T-cell (primary cell): Measurements from ENCODE around the gene FBXO24. TPM values are rescaled to one million over a fixed set of nuclear protein-coding genes. Genes with fewer than 3 reads are reported as not detected.
A peak's percentile ranks its signal among the peaks of the same experiment; 100 is the strongest.

ENCODE experiments used
- ATAC-seq, 4 experiments: fragments of 200-7000 bp in 3 of 4; fragments of 150-1000 bp in 1 of 4; cut with Tn5 transposase; replicated peaks in 1 of 4; 1 replicate in 3 of 4; 2 replicates in 1 of 4; pipeline ENCODE4 v1.10.0; 2021; ENCODE audit warnings: moderate library complexity in 3 of 4, mild to moderate bottlenecking in 2 of 4, moderate number of reproducible peaks in 1 of 4
- CTCF ChIA-PET, 2 donors: fragments of 300-600 bp; sonication (Branson Sonifier 250); formaldehyde crosslinking; loops; one replicate each; lab custom pipeline; 2022; ENCODE audit warnings: antibody characterized with exemption in 2 of 2; lab: Charles Lee
- POLR2A ChIA-PET, 2 donors: fragments of 300-600 bp; sonication (Branson Sonifier 250); formaldehyde crosslinking; loops; one replicate each; lab custom pipeline; 2022; ENCODE audit warnings: antibody characterized with exemption in 2 of 2; lab: Charles Lee
- DNase-seq, 35 experiments: peaks; one replicate each; pipeline versions ENCODE4 v3.0.0 to v3.0.0-alpha.2; 2013 to 2023
- H3K27ac ChIP-seq: one replicate; pipeline ENCODE4 v1.5.1; 2013; ENCODE audit warnings: low read length
- H3K27me3 ChIP-seq, 2 experiments: replicated peaks in 1 of 2; 1 replicate in 1 of 2; 2 replicates in 1 of 2; pipeline versions ENCODE4 v1.6.1 to v1.7.0; 2013; ENCODE audit warnings: low read length in 1 of 2, mixed read lengths in 1 of 2; ENCODE audit not compliant: control insufficient read depth in 2 of 2, insufficient read depth in 2 of 2; ENCODE audit errors: extremely low read depth in 1 of 2
- H3K36me3 ChIP-seq, 2 donors: 1 replicate in 1 of 2; 2 replicates in 1 of 2; pipeline versions ENCODE4 v1.6.1 to v1.7.0; 2013; ENCODE audit warnings: low read length in 1 of 2; ENCODE audit not compliant: control insufficient read depth in 2 of 2, insufficient read depth in 1 of 2; ENCODE audit errors: extremely low read depth in 1 of 2
- H3K4me1 ChIP-seq, 2 experiments: 1 replicate in 1 of 2; 2 replicates in 1 of 2; pipeline versions ENCODE4 v1.6.1 to v1.7.0; 2013; ENCODE audit warnings: low read length in 2 of 2, mixed read lengths in 1 of 2; ENCODE audit not compliant: insufficient read depth in 2 of 2, control insufficient read depth in 1 of 2; ENCODE audit errors: extremely low read depth in 1 of 2
- H3K4me3 ChIP-seq, 2 donors: 1 replicate in 1 of 2; 2 replicates in 1 of 2; pipeline versions ENCODE4 v1.5.1 to v1.7.0; 2013; ENCODE audit warnings: mild to moderate bottlenecking in 2 of 2, low read length in 1 of 2, moderate library complexity in 1 of 2; ENCODE audit not compliant: control insufficient read depth in 1 of 2; ENCODE audit errors: extremely low read depth in 1 of 2
- H3K9me3 ChIP-seq: 2 replicates; pipeline ENCODE4 v1.7.0; 2013
- H3K27ac Mint-ChIP-seq, 2 donors: one replicate each; pipeline ENCODE4 v1.8.0; 2020 to 2021; ENCODE audit warnings: mild to moderate bottlenecking in 2 of 2, mixed read lengths in 2 of 2
- H3K27me3 Mint-ChIP-seq, 2 donors: one replicate each; pipeline ENCODE4 v1.8.0; 2021 to 2022; ENCODE audit warnings: mixed read lengths in 2 of 2
- H3K36me3 Mint-ChIP-seq: one replicate; pipeline ENCODE4 v1.8.0; 2021; ENCODE audit warnings: mixed read lengths
- H3K4me1 Mint-ChIP-seq, 3 donors: one replicate each; pipeline ENCODE4 v1.8.0; 2020 to 2022; ENCODE audit warnings: mixed read lengths in 3 of 3, mild to moderate bottlenecking in 1 of 3
- H3K4me3 Mint-ChIP-seq, 3 donors: one replicate each; pipeline ENCODE4 v1.8.0; 2020 to 2022; ENCODE audit warnings: mild to moderate bottlenecking in 3 of 3, mixed read lengths in 3 of 3, moderate library complexity in 3 of 3
- H3K9me3 Mint-ChIP-seq, 3 donors: one replicate each; pipeline ENCODE4 v1.8.0; 2020 to 2022; ENCODE audit warnings: mixed read lengths in 3 of 3
- WGBS: methylation state at CpG from one replicate; pipeline ENCODE4 v1.1.5; 2013; ENCODE audit warnings: missing lambda C conversion rate; ENCODE audit not compliant: insufficient coverage; 5-methylcytosine and 5-hydroxymethylcytosine counted together
- total RNA-seq, 35 experiments: library from RNA in 6 of 35; stranded (reverse) in 6 of 35; fragments of 120-200 nt in 1 of 35; gene quantifications; one replicate each; pipeline versions ENCODE4 v1.2.1 to v1.2.4 and lab custom pipeline; 2013 to 2026

FBXO24 gene
- total RNA-seq, 5 donors from 2014 or later (not counting 1 experiment from before 2014, with no cell fraction given) = 0.70 to 1.7 (median 1.3) TPM

DNA sequence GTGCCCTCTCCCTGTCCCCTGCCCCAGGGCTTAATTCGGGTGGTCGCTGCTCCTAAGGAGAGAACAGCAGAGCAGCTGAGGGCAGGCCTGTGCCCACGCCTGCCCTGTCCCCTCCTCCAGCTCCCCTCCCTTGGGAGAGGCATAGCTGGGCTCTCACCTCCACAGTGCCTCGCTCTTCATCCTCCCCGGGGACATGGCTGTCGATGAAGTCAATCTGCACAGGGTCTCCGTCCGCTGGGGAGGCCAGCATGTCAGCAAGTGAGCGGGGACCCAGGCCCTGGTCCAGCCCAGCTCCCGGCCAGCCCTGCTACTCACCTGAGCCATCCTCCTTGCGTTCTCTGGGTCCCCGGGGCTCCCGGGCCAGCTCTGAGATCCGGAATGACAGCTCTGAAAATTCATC lies 8.6 kb upstream of the FBXO24 start:
- DNase-seq = no peak
- H3K27me3 Mint-ChIP-seq = no peaks in the 10 kb centered on the region
- ChIA-PET POLR2A (no interaction called here), CTCF (interaction anchor here in 1 of 2 donors (0.6 kb wide), 1 partner anchor 524 kb away, joined by 10 read pairs; no protein-coding TSS in a partner anchor)
- H3K9me3 ChIP-seq = no peaks in the 10 kb centered on the region
- no peak overlapping the region for H3K27ac Mint-ChIP-seq
- H3K4me1 ChIP-seq = peaks cover 20 to 44% of the 10 kb centered on the region in 2 experiments
- H3K36me3 Mint-ChIP-seq = peaks cover 24% of the 10 kb centered on the region
- no peaks in the 10 kb centered on the region for H3K9me3 Mint-ChIP-seq
- no peak for ATAC-seq
- H3K4me3 ChIP-seq = no peak overlapping the region
- H3K27me3 ChIP-seq = peaks cover 0 to 2% of the 10 kb centered on the region in 2 experiments
- no peak overlapping the region for H3K27ac ChIP-seq
- H3K36me3 ChIP-seq = peaks cover 58 to 93% of the 10 kb centered on the region in 2 donors
- peaks cover 6 to 9% (median 6%) of the 10 kb centered on the region in 3 donors for H3K4me1 Mint-ChIP-seq
- no peak overlapping the region for H3K4me3 Mint-ChIP-seq
- WGBS = 97% methylated on average over 10 of the region's 14 CpGs

DNA sequence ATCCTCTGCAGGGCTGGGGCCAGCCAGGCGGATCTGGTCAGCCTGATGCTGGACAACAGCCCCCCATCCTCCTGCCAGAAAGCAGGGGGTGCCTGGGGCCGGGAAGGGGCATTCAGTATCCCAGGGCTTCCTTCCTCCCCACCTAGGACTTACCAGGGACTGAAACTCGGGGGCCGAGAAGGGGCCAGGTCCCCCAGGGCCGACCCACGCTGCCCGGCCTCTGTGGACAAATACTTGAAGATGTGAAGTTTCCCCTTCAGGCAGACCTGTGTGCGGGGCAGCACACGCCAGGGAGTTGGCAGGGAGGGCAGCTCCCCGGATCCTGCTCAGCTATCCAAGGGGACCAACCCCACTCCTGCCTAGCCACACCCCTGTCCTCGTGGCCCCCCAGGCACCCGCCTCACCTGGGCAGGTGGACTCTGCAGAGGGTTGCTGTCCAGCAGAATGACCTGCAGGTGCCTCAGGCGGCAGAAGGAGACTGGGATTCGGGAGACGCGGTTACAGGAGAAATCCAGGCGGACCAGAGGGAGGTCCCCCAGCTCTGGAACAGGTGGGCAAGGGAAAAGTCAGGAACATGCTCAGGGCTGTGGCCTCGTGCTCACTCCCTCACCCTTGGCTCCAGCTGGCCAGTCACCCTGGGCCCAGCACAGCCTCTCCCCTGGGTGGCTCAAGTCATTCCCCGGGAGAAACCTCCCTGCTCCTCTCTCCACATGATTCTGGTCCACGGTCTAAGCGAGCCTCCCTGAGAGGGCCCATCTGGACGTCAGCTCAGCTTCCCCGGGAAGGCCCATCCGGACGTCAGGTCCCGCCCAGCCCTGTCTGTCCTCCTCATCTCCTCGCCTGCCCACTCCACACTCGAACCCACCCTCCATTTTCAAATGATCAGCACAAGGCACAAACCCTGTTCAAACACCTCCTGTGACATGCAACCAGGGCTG lies 7.6 kb upstream of the FBXO24 start:
- H3K27me3 ChIP-seq = peaks cover 0 to 2% of the 10 kb centered on the region in 2 experiments
- peaks cover 6 to 19% (median 16%) of the 10 kb centered on the region in 3 donors for H3K4me1 Mint-ChIP-seq
- no peaks in the 10 kb centered on the region for H3K27me3 Mint-ChIP-seq
- H3K36me3 ChIP-seq = peaks cover 51 to 85% of the 10 kb centered on the region in 2 donors
- ATAC-seq = no peak
- CTCF ChIA-PET = interaction anchor here in 1 of 2 donors (0.6 kb wide), 1 partner anchor 24 kb away, joined by 6 read pairs; no protein-coding TSS in a partner anchor
- H3K27ac ChIP-seq = no peak overlapping the region
- no peak overlapping the region for H3K4me3 ChIP-seq
- no peak overlapping the region for H3K4me3 Mint-ChIP-seq
- H3K9me3 Mint-ChIP-seq = no peaks in the 10 kb centered on the region
- POLR2A ChIA-PET = no interaction called here
- peaks cover 25 to 47% of the 10 kb centered on the region in 2 experiments for H3K4me1 ChIP-seq
- H3K27ac Mint-ChIP-seq = peak overlapping the region in 1 of 2 donors; percentile 28
- H3K9me3 ChIP-seq = no peaks in the 10 kb centered on the region
- WGBS = 97% methylated on average over 23 of the region's 28 CpGs
- DNase-seq = no peak
- H3K36me3 Mint-ChIP-seq = peaks cover 24% of the 10 kb centered on the region

DNA sequence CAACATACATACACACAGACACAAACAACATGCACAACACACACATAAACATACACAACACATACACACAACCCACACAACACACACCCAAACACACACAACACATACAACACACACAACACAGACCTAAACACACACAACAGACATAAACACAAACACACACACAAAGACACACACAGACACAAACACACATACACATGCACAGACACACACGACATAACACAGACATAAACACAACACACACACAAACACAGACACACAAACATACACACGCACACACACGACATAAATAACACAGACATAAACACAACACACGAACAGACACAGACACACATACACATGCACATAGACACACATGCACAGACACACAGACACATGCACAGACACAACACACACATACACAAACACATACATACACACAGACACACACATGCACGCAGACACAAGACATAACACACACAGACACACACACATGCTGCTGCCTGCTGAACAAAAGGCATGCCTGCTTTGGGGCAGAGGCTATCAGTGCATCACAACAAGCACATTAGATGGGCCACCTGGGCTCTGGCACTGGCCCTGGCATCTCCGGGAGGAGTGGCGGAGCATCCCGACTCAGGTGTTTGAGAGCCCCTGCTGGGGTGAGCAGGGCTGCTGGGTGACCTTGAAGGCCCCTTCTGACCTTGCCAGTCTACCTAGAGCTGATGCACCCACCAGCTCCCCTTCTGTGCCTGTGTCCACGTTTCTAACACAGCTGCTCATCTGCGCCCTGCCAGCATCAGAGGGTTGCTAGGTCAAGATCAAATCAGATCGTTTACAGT lies 5.5 kb upstream of the FBXO24 start:
- Mint-ChIP-seq H3K4me1 (peaks cover 15 to 39% (median 20%) of the 10 kb centered on the region in 3 donors), H3K4me3 (no peak overlapping the region), H3K9me3 (no peaks in the 10 kb centered on the region), H3K27me3 (no peaks in the 10 kb centered on the region), H3K36me3 (peaks cover 18% of the 10 kb centered on the region), H3K27ac (no peak overlapping the region)
- Histone ChIP-seq H3K27ac (peak overlapping the region; percentile 2), H3K27me3 (peaks cover 0 to 2% of the 10 kb centered on the region in 2 experiments), H3K4me3 (no peak overlapping the region), H3K4me1 (peaks cover 27 to 62% of the 10 kb centered on the region in 2 experiments), H3K36me3 (peaks cover 38 to 66% of the 10 kb centered on the region in 2 donors), H3K9me3 (no peaks in the 10 kb centered on the region)
- no peak for ATAC-seq
- ChIA-PET CTCF (interaction anchor here (0.6 kb wide), 2 partner anchors 110 to 311 kb away, joined by 3 read pairs; no protein-coding TSS in a partner anchor), POLR2A (no interaction called here)
- DNase-seq = no peak
- WGBS = 90% methylated on average over 8 of the region's 11 CpGs

DNA sequence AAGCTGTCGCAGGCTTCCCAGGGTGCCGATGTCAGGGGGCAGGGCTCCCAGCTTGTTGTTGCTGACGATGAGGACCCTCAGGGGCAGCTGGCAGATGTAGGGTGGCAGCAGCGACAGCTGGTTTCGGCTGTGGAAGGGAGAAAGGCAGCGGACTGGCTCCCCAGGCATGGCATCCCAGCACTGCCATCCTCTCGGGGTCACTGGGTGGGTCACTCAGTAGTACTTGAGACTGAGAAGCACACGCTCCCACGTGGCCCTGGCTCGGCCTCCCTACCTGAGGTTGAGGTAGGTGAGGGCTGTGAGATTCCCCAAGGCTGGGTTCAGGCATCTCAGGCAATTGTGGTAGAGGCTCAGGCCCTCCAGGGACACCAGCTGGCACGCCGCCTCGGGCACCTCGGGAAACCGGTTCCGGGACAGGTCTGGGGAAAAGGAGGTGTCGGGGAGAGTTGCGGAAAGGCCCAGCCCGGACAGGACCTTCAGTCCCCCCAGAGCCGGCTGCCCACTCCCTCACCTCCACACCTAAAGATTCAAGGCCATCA lies 4.0 kb upstream of the FBXO24 start:
- no peaks in the 10 kb centered on the region for H3K9me3 Mint-ChIP-seq
- Histone ChIP-seq H3K4me3 (no peak overlapping the region), H3K27ac (peak overlapping the region; percentile 84), H3K9me3 (no peaks in the 10 kb centered on the region), H3K4me1 (peaks cover 27 to 68% of the 10 kb centered on the region in 2 experiments), H3K36me3 (peaks cover 31 to 51% of the 10 kb centered on the region in 2 donors), H3K27me3 (peaks cover 0 to 2% of the 10 kb centered on the region in 2 experiments)
- no peak for ATAC-seq
- H3K27ac Mint-ChIP-seq = peak overlapping the region in 1 of 2 donors; percentile 97
- DNase-seq = no peak
- 95% methylated on average over 12 of the region's 20 CpGs for WGBS
- H3K36me3 Mint-ChIP-seq = peaks cover 8% of the 10 kb centered on the region
- peak overlapping the region in 1 of 3 donors; percentile 52 for H3K4me3 Mint-ChIP-seq
- H3K4me1 Mint-ChIP-seq = peaks cover 17 to 35% (median 24%) of the 10 kb centered on the region in 3 donors
- POLR2A ChIA-PET = no interaction called here
- H3K27me3 Mint-ChIP-seq = no peaks in the 10 kb centered on the region
- CTCF ChIA-PET = interaction anchor here in 1 of 2 donors (0.5 kb wide), 1 partner anchor 562 kb away, joined by 3 read pairs; no protein-coding TSS in a partner anchor

DNA sequence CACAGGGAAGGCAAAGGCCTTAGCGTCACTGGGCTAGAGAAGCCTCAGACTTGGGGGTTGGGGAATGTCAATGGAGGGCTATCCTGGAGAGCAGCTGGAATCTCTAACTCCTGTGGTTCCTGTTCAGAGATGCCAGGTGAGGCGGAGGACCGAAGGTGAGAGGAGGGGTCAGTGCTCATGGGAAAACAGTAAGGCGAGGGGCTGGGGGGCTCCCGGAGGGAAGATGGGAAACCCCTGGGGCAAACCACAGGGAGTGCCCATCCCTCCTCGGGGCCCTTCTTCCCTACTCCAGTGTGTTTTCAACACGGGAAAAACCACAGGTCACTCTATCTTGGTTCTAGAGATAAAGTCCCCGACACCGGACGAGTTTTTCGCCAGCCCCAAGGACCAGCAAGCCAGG lies 3.5 kb upstream of the FBXO24 start:
- POLR2A ChIA-PET = no interaction called here
- 51% methylated on average over 6 of the region's 11 CpGs for whole genome bisulfite sequencing
- peak overlapping the region; percentile 64 to 94 for H3K4me3 ChIP-seq
- no peaks in the 10 kb centered on the region for H3K9me3 ChIP-seq
- H3K27me3 Mint-ChIP-seq = no peaks in the 10 kb centered on the region
- H3K4me3 Mint-ChIP-seq = peak overlapping the region in 2 of 3 donors; percentile 96 to 97
- CTCF ChIA-PET = interaction anchor here in 1 of 2 donors (0.6 kb wide), 1 partner anchor 109 kb away, joined by 3 read pairs; no protein-coding TSS in a partner anchor
- peaks cover 17 to 35% (median 25%) of the 10 kb centered on the region in 3 donors for H3K4me1 Mint-ChIP-seq
- peaks cover 8% of the 10 kb centered on the region for H3K36me3 Mint-ChIP-seq
- H3K9me3 Mint-ChIP-seq = no peaks in the 10 kb centered on the region
- peaks cover 27 to 71% of the 10 kb centered on the region in 2 experiments for H3K4me1 ChIP-seq
- H3K36me3 ChIP-seq = peaks cover 26 to 46% of the 10 kb centered on the region in 2 donors
- H3K27me3 ChIP-seq = peaks cover 0 to 2% of the 10 kb centered on the region in 2 experiments
- ATAC-seq (no peak), DNase-seq (no peak)
- H3K27ac Mint-ChIP-seq = peak overlapping the region in 1 of 2 donors; percentile 97
- H3K27ac ChIP-seq = peak overlapping the region; percentile 84
